ENCODE results near the gene PROZ.
"Not testable (repeated sequence)": the region's sequence is repeated elsewhere in the genome, so short reads cannot be mapped to it uniquely, and the experiment has no call there.

The PROZ gene

GRCh38 chr13:113158946-113159345 is 498 bp downstream of the PROZ start:
- no peak for DNase-seq

GRCh38 chr13:113159701-113160100 is 1.3 kb downstream of the PROZ start:
- DNase-seq: no peak

DNA sequence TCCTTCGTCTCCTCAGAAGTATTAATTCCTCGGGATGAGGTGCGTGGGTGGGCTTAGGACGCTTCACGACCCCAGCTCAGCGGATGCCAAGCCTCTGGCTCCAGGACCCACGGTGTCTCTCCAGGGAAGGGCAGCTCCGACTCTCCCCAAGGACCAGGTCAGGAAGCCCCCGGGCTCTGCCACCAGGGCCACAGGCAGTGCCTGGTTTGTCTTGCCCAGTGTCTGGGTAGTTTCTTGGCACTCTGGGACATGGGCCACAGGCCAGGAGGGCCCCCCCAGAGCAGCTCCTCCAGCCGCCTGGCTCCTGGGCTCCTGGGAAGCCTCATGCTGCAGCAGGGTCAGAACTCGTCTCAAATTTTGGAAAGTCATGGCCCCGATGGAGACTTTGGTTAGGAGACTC is 2.5 kb downstream of the PROZ start:
- no peak for DNase-seq

DNA sequence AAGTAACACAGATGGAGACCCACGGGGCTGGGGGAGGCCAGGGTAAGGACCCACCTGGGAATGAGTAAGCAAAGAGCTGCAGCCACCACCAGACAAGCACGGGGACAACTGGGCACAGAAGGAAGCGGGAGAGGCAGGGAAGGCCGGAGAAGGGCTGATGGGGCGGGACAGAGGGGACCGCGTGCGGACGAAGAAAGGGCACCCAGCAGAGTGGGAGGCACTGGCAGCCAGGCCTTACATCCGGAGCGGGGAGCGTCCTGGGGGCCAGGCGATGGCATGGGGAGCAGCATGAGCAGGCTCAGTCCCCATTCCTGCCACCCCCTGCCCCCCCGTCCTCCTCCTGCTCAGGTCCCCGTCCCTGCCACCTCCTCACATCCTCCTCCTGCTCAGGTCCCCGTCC is 3.0 kb downstream of the PROZ start:
- no peak for DNase-seq

DNA sequence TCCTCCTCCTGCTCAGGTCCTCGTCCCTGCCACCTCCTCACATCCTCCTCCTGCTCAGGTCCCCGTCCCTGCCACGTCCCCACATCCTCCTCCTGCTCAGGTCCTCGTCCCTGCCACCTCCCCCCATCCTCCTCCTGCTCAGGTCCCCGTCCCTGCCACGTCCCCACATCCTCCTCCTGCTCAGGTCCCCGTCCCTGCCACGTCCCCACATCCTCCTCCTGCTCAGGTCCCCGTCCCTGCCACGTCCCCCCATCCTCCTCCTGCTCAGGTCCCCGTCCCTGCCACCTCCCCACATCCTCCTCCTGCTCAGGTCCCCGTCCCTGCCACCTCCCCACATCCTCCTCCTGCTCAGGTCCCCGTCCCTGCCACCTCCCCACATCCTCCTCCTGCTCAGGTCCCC is 3.5 kb downstream of the PROZ start:
- not testable (repeated sequence) for DNase-seq

GRCh38 chr13:113162783-113163685 is 4.6 kb downstream of the PROZ start:
- no peak for DNase-seq

DNA sequence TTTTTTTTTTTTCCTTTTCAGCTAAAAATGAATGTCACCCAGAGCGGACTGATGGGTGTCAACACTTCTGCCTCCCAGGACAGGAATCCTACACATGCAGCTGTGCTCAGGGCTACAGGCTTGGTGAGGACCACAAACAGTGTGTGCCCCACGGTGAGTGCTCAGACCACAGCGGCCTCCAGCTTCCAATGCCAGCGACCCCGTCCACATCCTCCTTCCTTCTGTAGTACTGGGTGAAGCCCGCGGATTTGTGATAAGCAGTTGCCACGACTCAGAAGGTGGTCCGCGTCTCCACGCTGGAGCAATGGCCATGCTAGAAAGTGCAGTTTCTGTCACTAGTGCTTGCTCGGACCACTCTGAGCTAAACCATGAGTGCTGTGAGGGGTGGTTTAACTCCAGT is 6.0 kb downstream of the PROZ start:
- no peak for DNase-seq

- no peak for DNase-seq
Measured at GRCh38 chr13:113166266-113166665, 7.8 kb downstream of the PROZ start.

GRCh38 chr13:113166681-113167080 is 8.2 kb downstream of the PROZ start:
- no peak for DNase-seq

DNA sequence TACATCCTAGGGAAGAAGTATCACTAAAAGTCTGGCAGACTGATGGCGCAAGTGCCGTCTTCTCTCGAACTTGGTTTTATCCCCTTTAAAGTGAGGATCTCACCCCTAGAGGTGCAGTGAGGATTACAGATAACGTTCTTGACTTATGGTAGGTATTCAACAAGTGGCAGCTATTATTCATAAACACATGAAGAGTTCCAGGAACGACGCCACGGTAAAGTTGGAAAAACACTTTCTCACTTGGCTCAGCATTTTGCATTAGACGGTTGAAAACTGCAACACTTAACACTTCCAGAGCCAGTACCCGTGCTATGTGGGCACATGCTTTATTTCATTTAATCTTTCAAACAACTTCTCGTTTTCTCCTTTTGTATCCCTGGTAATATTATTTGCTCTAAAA is 8.7 kb downstream of the PROZ start:
- DNase-seq: no peak

DNA sequence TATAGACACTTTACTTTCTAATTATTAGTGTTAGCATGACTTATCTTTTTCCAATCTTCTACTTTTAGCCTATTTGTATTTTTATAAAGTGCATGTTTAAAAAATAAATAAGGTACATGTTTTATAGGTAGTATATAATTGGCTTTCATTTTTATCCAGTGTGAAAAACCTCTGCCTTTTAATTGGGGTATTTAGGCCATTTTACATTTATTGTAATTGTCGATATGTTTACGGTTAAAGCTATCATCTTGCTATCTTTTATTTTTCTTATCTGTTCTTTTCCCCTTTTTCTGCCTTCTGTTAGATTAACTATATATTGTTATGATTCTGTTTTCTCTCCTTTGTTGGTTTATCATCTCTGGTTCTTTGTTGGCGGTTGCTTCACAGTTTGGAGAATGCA is 9.1 kb downstream of the PROZ start:
- no peak for DNase-seq

- no peak for DNase-seq
Measured at GRCh38 chr13:113168211-113168610, 9.8 kb downstream of the PROZ start.

GRCh38 chr13:113169277-113170272 is 11.1 kb downstream of the PROZ start:
- no peak for DNase-seq

DNA sequence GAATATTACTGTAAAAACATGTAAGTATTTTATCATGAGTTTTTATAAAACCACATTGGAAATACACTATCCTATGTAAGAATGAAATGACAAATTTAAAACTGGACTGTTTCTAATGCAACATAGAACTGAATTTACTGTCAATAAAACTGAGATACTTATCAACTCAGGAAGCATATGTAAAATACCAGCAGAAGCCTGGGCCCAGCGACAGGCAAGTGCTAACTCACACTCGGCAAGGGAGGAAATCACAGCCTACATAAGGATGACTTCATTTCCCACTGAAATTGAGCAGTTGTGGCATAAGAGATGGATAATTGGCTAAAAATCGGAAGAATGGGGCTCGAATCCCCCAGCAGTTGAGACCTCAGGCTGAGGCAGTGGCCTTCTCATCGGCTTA is 12.1 kb downstream of the PROZ start:
- DNase-seq: no peak

DNA sequence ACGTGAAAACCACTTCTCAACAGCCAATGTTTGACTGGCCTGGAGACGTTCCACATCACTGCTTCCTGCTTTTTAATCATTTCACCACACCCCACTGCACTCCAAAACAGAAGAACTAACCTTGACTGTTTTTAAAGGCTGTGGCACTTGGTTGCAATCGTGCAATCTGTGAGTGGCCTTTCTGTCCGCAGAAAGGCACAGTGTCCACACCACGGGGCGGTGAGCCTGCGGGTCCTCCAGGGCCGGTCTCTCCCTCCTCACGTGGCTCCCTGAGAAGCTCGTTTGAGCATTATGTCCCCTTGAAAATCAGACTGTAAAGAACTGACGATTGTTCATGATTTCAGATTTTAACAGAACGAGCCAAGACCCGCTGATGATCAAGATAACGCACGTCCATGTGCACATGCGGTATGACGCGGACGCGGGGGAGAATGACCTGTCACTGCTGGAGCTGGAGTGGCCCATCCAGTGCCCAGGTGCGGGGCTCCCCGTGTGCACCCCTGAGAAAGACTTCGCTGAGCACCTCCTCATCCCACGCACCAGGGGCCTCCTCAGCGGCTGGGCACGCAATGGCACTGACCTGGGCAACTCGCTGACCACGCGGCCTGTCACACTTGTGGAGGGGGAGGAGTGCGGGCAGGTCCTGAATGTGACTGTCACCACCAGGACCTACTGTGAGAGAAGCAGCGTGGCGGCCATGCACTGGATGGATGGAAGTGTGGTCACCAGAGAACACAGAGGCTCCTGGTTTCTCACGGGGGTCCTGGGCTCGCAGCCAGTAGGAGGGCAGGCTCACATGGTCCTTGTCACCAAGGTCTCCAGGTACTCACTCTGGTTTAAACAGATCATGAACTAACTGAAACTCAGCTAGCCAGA is 13.0 kb downstream of the PROZ start:
- no peak for DNase-seq

DNA sequence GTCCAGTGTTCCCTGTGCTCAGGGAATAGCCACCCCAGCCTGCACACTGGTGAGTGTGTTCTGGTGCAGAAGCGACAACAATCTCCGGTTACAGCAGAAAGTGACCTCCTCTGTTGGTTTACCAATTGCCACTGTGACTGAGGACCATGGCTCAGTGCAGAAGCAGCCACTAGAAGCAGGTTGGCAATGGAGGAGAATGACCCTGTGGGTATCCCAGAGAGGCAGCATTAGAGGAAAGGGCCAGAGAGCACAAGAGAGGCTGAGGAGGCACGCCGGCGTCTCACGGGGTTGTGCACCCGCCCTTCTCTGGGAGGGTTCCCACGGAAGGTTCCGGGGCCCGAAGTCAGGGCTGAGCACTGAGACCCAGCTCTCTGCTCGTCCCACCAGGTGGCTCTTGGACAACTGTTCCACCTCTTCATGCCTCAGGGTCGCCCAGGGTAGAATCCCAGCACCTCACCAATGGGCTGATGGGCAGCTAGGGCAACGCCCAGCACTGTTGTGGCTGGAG is 14.0 kb downstream of the PROZ start:
- DNase-seq: no peak

- DNase-seq: peak; percentile 89
Measured at GRCh38 chr13:113176280-113176679, 17.8 kb downstream of the PROZ start.

DNA sequence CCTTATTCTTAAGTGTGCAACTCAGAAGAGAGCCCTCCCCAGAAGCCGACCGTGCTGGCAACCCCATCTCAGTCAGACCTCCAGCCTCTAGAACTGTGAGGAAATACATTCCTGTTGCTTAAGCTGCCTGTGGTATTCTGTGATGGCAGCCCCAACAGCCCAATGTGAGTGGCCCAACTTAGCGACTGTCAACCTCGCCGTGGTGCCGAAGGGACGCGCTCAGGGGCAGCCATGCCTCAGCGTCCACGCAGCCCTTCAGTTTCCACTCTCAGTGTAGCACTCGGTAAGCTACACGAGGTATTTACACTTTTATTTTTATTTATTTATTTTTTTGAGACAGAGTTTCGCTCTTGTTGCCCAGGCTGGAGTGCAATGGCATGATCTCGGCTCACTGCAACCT is 18.4 kb downstream of the PROZ start:
- DNase-seq: no peak

GRCh38 chr13:113178070-113178895 is 19.8 kb downstream of the PROZ start:
- DNase-seq: no peak

GRCh38 chr13:113178896-113179167 is 20.4 kb downstream of the PROZ start:
- DNase-seq: no peak

DNA sequence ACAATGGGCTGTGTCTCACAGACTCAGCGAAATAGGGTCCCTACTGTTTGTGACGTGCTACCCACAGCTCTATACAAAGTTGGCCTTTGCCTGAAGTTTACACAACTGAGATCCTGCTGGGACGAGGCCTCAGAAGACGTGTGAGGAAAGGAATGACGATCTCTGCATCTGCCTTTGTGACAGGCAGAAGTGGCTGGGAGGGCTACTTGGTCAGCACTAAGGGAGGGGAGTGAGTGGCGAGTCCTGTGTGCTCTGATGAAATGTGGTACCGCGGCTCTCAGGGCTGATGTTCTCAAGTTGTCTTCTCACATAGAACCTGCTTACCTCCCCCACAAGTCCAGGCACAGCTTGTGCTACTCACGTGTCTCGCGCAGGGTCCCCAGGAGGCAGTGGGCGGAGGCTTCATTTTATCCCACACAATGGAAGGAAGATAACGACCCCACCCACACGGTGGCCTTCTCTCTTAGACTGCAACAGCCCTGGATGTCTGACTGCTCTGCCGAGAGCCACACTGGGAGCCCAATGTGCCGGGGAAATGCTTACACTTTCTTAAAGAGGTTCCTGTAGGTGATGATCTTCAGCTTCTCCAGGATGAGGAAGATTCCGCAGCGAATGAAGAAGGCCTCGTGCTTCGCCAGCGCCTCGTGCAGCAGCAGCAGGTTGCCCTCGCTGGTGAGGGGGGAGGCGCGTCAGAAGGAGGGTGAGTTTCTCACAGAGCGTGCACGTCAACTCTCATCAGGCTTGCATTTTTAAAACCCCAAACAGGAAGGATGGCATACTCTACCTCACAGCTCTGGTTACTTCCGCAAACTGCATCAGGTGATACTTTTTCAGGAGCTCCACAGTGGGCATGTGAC is 21.2 kb downstream of the PROZ start:
- DNase-seq: peak; percentile 82

Data from hematopoietic multipotent progenitor cell treated with erythropoietin and hydrocortisone succinate and interleukin-3 and kit ligand, for 8 days (in vitro differentiated cells).